Amniotic epithelial cell (primary cell): ENCODE measurements around the gene ADGRV1.
"Not testable (repeated sequence)": the region's sequence is repeated elsewhere in the genome, so short reads cannot be mapped to it uniquely, and the experiment has no call there.

Source experiments
- DNase-seq: peaks from one replicate; pipeline ENCODE4 v3.0.0-alpha.2; 2010; ENCODE audit warnings: low read depth

Gene ADGRV1

GRCh38 chr5:90741022-90741564 lies 182.5 kb downstream of the ADGRV1 start:
- no peak for DNase-seq

- no peak for DNase-seq
Measured at GRCh38 chr5:90746119-90746518, 187.5 kb downstream of the ADGRV1 start.

DNA sequence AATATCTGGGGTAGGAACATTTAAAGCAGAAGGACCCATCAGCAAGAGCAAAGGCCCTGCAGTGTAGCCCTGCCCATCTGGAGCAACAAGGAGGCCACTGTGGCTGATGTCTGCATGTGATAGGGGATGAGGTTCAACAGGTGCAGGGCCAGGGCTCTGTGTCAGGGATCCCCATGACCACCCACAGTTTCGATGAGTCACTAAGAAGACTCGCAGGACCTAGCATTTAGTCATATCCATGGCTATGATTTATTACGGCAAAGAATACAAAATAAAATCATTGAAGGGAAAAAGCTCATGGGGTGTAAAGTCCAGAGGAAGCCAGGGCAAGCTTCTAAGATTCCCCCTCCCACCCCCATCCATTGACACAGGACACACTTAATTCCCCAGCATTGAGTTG lies 188.6 kb downstream of the ADGRV1 start:
- no peak for DNase-seq

DNA sequence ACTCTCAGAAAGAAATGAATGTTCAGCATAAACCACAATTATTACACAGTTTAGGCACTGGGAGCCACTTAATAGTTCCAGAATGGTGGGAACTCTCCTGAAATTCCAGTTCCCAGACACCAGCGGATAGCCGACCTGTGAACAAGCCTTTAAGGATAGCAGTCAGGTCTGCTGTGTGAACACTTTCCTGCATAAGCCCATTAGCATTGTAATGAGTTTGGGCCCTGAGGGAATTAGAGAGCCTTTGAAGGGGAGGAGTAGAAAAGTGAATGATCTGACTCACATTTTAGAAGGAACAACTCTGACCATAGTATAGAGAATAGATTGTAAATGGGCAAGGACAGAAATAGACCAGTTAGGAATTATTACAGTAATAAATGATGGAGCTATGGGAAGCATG lies 189.1 kb downstream of the ADGRV1 start:
- no peak for DNase-seq

GRCh38 chr5:90759119-90759518 lies 200.5 kb downstream of the ADGRV1 start:
- DNase-seq, result no peak

DNA sequence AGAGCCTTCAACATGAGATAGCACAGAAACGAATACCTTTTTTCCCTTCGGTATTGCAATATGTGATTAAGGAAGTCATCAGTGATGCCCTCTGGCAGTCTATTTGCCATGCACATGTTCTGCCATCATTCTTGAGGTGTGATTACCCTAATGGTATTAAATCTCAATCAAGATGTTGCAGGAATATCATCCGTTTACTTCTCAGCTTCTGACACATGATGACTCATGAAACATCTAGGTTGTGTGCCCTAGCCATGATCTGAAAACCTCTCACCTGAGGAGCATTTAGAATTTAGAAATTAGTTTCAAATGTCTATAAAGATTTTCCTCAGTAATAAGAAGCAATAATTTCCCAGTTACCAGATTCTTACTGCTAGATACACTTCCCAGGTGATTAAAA lies 209.1 kb downstream of the ADGRV1 start:
- DNase-seq, result no peak

- not testable (repeated sequence) for DNase-seq
Measured at GRCh38 chr5:90770006-90770541, 211.5 kb downstream of the ADGRV1 start.

DNA sequence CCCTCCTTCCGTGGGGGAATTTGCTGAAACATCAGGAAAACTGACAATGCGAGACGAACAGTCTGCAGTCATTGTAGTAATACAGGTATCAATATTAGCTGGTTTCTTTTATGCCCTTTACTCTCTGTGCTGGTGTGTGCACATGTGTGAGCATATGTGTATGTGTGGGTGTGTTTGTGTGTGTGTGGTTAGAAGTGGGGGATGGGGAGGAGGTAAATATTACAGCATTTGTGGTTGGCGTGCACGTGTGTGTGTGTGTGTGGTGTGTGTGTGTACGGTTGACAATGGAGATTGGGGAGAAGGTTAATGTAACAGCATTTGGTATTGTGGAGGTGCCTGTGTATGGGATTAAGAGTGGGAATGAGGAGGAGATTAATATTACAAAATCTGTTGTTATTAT lies 219.4 kb downstream of the ADGRV1 start:
- no peak for DNase-seq

GRCh38 chr5:90783460-90784333 lies 225.1 kb downstream of the ADGRV1 start:
- DNase-seq, result peak; percentile 48

GRCh38 chr5:90786756-90787155 lies 228.2 kb downstream of the ADGRV1 start:
- no peak for DNase-seq

- peak; percentile 53 for DNase-seq
Measured at GRCh38 chr5:90792725-90793124, 234.1 kb downstream of the ADGRV1 start.

DNA sequence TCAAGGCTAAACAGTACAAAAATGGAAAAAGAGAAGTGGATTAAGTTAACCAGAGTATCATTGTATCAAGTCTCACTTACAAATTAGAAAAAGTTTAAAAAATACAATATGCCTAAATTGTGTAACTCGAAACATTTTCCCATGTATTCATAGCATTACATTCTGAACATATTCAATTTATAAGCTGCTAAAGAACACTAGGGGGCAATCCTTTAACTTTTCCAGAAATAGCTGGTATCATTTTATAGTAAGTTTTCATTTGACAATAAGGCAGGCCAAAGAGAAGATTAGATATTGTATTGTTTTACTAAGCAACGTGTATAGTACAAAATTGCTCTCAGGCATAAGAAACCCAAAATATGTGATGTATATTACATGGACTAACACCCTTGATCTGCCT lies 234.6 kb downstream of the ADGRV1 start:
- no peak for DNase-seq

DNA sequence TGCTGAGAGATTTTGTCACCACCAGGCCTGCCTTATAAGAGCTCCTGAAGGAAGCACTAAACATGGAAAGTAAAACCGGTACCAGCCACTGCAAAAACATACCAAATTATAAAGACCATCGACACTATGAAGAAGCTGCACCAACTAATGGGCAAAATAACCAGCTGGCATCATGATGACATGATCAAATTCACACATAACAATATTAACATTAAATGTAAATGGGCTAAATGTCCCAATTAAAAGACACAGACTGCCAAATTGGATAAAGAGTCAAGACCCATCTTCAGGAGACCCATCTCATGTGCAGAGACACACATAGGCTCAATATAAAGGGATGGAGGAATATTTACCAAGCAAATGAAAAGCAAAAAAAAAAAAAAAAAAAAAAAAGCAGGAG lies 238.3 kb downstream of the ADGRV1 start:
- DNase-seq, result not testable (repeated sequence)

DNA sequence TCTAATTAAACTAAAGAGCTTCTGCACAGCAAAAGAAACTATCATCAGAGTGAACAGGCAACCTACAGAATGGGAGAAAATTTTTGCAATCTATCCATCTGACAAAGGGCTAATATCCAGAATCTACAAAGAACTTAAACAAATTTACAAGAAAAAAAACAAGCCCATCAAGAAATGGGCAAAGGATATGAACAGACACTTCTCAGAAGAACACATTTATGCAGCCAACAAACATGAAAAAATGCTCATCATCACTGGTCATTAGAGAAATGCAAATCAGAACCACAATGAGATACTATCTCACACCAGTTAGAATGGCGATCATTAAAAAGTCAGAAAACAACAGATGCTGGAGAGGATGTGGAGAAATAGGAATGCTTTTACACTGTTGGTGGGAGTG lies 241.5 kb downstream of the ADGRV1 start:
- not testable (repeated sequence) for DNase-seq

GRCh38 chr5:90800515-90800914 lies 241.9 kb downstream of the ADGRV1 start:
- not testable (repeated sequence) for DNase-seq

GRCh38 chr5:90802474-90803317 lies 244.1 kb downstream of the ADGRV1 start:
- DNase-seq, result peak; percentile 29

DNA sequence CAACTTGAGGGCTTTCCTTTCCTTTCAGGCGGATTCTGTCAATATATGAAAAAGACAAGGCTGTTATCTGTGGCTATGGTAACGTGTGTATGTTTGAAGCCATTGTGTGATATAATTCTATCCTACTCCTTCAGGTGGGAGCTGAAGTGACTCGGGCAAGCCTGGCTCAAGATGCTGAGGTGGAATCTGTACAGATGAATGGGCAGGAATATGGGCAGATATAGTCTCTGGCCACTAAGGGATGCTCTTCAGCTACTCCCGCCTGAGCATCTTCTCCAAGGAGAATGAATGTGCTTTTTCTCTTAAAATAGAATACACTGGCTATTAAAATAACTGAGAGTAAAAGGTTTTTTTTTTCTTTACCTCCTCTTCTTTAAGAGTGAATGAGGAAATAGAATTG lies 244.8 kb downstream of the ADGRV1 start:
- no peak for DNase-seq

- peak; percentile 54 for DNase-seq
Measured at GRCh38 chr5:90803876-90804275, 245.3 kb downstream of the ADGRV1 start.

GRCh38 chr5:90807496-90807895 lies 248.9 kb downstream of the ADGRV1 start:
- no peak for DNase-seq

GRCh38 chr5:90809311-90810056 lies 250.9 kb downstream of the ADGRV1 start:
- peak; percentile 13 for DNase-seq

GRCh38 chr5:90810211-90810610 lies 251.6 kb downstream of the ADGRV1 start:
- DNase-seq, result no peak

GRCh38 chr5:90813392-90813791 lies 254.8 kb downstream of the ADGRV1 start:
- DNase-seq, result no peak
